Spinal cord (tissue), 10 donors: ENCODE data around the gene SSMEM1. TPM values are rescaled to one million over a fixed set of nuclear protein-coding genes. Genes with fewer than 3 reads are reported as not detected.
"Not testable (repeated sequence)": the region's sequence is repeated elsewhere in the genome, so short reads cannot be mapped to it uniquely, and the experiment has no call there.

Source experiments
- DNase-seq, 6 donors: peaks; one replicate each; pipeline versions ENCODE4 v3.0.0 to v3.0.0-alpha.2; 2013 to 2015; ENCODE audit warnings: low spot score in 6 of 6, low read depth in 4 of 6
- H3K27ac ChIP-seq: one replicate; pipeline ENCODE4 v1.5.1; 2013; ENCODE audit warnings: low read depth, low read length, control low read depth
- H3K27me3 ChIP-seq: one replicate; pipeline ENCODE4 v1.6.1; 2013; ENCODE audit warnings: low read length; ENCODE audit not compliant: control insufficient read depth, insufficient read depth
- H3K36me3 ChIP-seq: one replicate; pipeline ENCODE4 v1.6.1; 2013; ENCODE audit warnings: low read length; ENCODE audit not compliant: control insufficient read depth, insufficient read depth
- H3K4me1 ChIP-seq: one replicate; pipeline ENCODE4 v1.6.1; 2013; ENCODE audit warnings: low read length; ENCODE audit not compliant: control insufficient read depth, insufficient read depth
- H3K4me3 ChIP-seq: one replicate; pipeline ENCODE4 v1.5.1; 2013; ENCODE audit warnings: low read depth, low read length, control low read depth
- H3K9me3 ChIP-seq: one replicate; pipeline ENCODE4 v1.6.1; 2013; ENCODE audit warnings: low read length; ENCODE audit not compliant: control insufficient read depth, insufficient read depth
- WGBS: methylation state at CpG from one replicate; pipeline ENCODE4 v1.1.5; 2013; ENCODE audit warnings: missing lambda C conversion rate; ENCODE audit not compliant: insufficient coverage; 5-methylcytosine and 5-hydroxymethylcytosine counted together
- polyA plus RNA-seq, 2 donors: library from polyadenylated mRNA; unstranded; fragments of 120-200 nt; gene quantifications; one replicate each; pipeline ENCODE4 v1.2.1, GENCODE V29; 2013; ENCODE audit not compliant: insufficient read length in 2 of 2
- total RNA-seq, 2 donors: library from RNA; depleted of rRNA in 1 of 2; stranded (reverse); fragments of 120-200 nt in 1 of 2; fragments of >200 nt in 1 of 2; gene quantifications; one replicate each; pipeline versions ENCODE4 v1.2.3 to v1.2.4, GENCODE V29; 2013 to 2014
- donor health status: healthy.

Gene SSMEM1
- total and polyA plus RNA-seq, 4 donors, result not detected

GRCh38 chr7:130224923-130225322 lies 17.3 kb downstream of the SSMEM1 start:
- H3K27ac ChIP-seq, H3K9me3 ChIP-seq, H3K4me1 ChIP-seq, H3K36me3 ChIP-seq, H3K27me3 ChIP-seq, DNase-seq, H3K4me3 ChIP-seq: not testable (repeated sequence)
- WGBS, result 86% methylated on average over 2 of the region's 3 CpGs

DNA sequence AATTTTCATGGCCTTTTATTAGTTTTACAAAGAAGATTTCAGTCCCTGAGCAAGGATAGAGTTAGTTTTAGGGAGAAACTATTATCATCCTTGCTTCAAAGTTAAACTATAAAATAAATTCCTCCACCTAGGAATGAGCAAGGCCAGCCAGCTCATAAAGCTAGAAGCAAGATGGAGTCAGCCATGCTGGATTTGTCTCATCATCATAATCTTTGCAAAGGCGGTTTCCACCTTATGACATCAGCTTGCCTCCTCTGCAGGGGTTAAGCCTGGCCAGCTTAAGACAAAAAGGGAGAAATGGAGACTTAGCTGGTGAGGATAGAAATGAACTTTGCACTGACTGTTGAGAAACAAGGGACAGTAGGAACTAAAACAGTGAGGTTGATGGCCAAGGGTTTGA lies 18.7 kb downstream of the SSMEM1 start:
- H3K27ac ChIP-seq, result no peak overlapping the region

DNA sequence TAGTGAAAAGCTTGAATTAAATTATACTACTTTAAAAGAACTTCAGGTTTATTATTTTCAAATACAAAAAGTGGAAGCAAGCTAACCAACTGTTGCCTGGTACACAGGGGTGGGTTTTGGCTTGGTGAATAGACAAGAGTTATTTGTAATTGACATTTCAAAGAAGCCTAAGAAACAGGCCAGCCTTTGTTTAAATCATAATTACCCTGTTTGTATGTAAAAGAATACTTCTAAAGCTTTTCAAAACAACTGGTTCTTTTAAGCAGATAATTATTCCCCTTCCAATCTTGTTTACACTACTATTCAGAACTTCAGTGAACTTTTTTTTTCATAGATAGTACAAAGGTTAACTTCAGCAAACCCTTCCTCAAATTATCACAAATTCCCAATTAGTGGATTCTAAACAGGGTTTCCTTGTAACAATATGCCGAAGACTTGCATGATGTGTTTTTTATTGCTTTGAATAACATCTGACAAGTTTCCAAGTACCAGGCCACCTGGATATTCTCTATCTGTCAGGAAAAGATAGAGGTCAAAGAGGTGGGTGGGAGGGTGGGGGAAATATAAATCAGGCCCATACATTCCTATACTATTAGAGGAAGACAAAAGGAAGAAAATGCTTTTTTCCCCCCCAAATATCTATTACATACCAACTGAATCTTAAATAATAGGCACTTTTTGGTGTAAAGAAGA lies 20.4 kb downstream of the SSMEM1 start:
- no peaks in the 10 kb centered on the region for H3K27me3 ChIP-seq
- H3K4me3 ChIP-seq, result no peak overlapping the region
- DNase-seq, result peak in 3 of 6 donors; percentile 17 to 55 (median 39)
- peaks cover 10% of the 10 kb centered on the region for H3K4me1 ChIP-seq
- no peaks in the 10 kb centered on the region for H3K9me3 ChIP-seq
- peak overlapping the region; percentile 64 for H3K27ac ChIP-seq
- H3K36me3 ChIP-seq, result no peaks in the 10 kb centered on the region
- WGBS, result no CpG with 5 or more reads among the region's 1 CpG

More for the DNA sequence above, 18.7 kb downstream of the SSMEM1 start:
- 100% methylated on average over 1 of the region's 1 CpG for WGBS
- no peak for DNase-seq
- H3K27me3 ChIP-seq, result no peaks in the 10 kb centered on the region
- no peaks in the 10 kb centered on the region for H3K9me3 ChIP-seq
- H3K36me3 ChIP-seq, result no peaks in the 10 kb centered on the region
- H3K4me3 ChIP-seq, result no peak overlapping the region
- no peaks in the 10 kb centered on the region for H3K4me1 ChIP-seq

DNA sequence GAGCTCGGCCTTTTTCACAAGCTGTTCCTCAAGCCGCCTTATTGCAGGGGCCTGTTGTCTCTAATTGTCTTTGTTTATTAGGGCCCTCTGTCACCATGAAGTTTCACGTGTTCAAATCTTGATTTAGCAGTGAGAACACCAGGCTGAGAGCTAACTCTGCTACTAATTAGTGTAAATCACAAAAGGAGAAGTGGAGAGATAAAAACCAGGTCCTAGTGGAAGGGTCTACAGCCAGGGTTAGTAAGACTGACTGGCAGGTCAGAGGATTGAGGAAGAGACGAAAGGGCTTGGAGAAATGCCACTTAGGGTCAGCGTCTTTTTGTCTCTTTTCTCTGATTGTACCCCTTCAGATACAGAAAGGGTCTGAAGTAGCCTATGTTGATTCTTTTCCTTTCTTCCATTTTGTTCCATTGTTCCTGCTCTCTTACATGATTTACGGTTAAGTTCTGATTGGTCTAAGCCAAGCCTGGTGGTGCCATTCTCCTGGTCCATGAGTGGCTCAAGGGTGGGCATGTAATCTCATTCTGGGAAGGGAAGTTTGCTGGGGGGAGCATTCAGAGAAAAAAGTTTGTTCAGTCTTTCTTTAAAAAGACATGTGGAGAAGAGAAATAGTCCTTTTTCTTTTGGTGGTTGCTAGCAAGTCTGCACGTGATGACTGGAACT lies 21.3 kb downstream of the SSMEM1 start:
- Histone ChIP-seq H3K4me3 (no peak overlapping the region), H3K27me3 (no peaks in the 10 kb centered on the region), H3K9me3 (no peaks in the 10 kb centered on the region), H3K4me1 (peaks cover 10% of the 10 kb centered on the region), H3K27ac (no peak overlapping the region), H3K36me3 (no peaks in the 10 kb centered on the region)
- 75% methylated on average over 2 of the region's 7 CpGs for WGBS
- DNase-seq, result peak in 1 of 6 donors; percentile 6

- H3K9me3 ChIP-seq, H3K36me3 ChIP-seq, H3K4me1 ChIP-seq, H3K27ac ChIP-seq, H3K27me3 ChIP-seq, DNase-seq, H3K4me3 ChIP-seq: not testable (repeated sequence)
- 98% methylated on average over 21 of the region's 28 CpGs for WGBS
Observed at GRCh38 chr7:130229981-130230380, 22.3 kb downstream of the SSMEM1 start.

GRCh38 chr7:130231792-130232191 lies 24.1 kb downstream of the SSMEM1 start:
- H3K36me3 ChIP-seq, result no peaks in the 10 kb centered on the region
- no peaks in the 10 kb centered on the region for H3K9me3 ChIP-seq
- DNase-seq, result no peak
- no peak overlapping the region for H3K4me3 ChIP-seq
- no peak overlapping the region for H3K27ac ChIP-seq
- H3K4me1 ChIP-seq, result peaks cover 10% of the 10 kb centered on the region
- WGBS, result 59% methylated on average over 6 of the region's 6 CpGs
- H3K27me3 ChIP-seq, result no peaks in the 10 kb centered on the region

DNA sequence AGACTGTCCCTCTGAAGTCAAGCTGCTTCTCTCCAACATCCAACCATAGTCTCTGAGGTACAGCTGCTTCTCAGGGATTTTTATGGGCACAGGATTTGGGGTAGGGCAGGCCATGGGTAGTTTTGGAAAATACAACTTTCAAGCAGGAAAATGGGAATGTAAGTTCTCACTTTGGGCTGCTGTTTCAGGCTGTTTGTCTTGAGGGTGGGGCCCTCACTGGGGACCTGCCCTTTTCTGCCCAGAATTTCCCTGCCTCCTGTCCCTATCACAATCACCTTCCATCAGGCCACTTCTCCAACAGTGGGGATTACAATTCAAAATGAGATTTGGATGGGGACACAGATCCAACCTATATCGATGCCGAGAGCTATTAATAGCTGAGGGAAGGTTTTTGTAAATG lies 24.5 kb downstream of the SSMEM1 start:
- no CpG with 5 or more reads among the region's 2 CpGs for WGBS
- Histone ChIP-seq H3K4me1 (peaks cover 10% of the 10 kb centered on the region), H3K27me3 (no peaks in the 10 kb centered on the region), H3K4me3 (no peak overlapping the region), H3K36me3 (no peaks in the 10 kb centered on the region), H3K9me3 (no peaks in the 10 kb centered on the region), H3K27ac (no peak overlapping the region)
- no peak for DNase-seq

DNA sequence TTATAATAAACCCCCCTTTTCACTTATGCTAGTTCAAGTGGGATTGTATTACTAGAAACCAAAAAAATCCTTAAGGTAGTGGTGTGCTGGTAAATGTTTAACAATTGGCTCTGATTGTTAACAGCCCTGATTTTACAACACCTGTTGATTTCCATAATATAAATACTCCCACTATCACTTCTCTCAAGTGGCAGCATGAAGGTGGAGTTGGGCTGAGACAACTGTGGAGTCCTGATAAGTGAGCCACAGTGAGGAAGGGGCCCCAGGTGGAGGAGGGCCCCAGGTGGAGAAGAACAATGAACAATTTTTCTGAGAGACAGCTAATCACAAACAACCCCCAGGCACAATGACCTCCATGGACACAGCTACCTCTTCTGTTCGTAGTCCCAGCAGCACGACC lies 26.4 kb downstream of the SSMEM1 start:
- Histone ChIP-seq H3K27ac (no peak overlapping the region), H3K36me3 (no peaks in the 10 kb centered on the region), H3K27me3 (no peaks in the 10 kb centered on the region), H3K4me1 (peaks cover 10% of the 10 kb centered on the region), H3K9me3 (no peaks in the 10 kb centered on the region), H3K4me3 (no peak overlapping the region)
- no peak for DNase-seq
- WGBS, result 88% methylated on average over 2 of the region's 2 CpGs

- not testable (repeated sequence) for H3K4me3 ChIP-seq, H3K9me3 ChIP-seq, H3K4me1 ChIP-seq, H3K36me3 ChIP-seq, DNase-seq, H3K27me3 ChIP-seq, H3K27ac ChIP-seq
- 92% methylated on average over 4 of the region's 4 CpGs for WGBS
Observed at GRCh38 chr7:130236361-130236760, 28.7 kb downstream of the SSMEM1 start.

DNA sequence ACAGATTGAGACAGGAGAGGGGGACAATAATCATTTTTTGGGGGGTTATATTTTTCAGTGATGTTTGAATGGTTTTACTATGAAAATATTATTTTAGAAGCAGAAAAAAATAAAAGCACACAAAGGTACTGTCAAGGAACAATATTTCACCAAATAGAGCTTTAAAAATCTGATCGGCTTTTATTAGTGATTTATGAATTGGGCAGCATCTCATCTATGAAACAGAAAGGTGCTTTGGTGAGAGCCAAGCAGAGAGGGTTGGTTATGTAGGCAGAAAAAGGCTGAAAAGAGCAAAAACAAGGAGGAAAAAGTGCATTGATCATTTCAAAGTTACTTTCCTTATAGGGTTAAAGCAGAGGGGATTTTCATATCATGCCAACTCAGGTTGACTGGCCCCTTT lies 32.6 kb downstream of the SSMEM1 start:
- DNase-seq, result no peak
- Histone ChIP-seq H3K36me3 (no peaks in the 10 kb centered on the region), H3K4me1 (no peaks in the 10 kb centered on the region), H3K27ac (no peak overlapping the region), H3K27me3 (no peaks in the 10 kb centered on the region), H3K4me3 (no peak overlapping the region), H3K9me3 (no peaks in the 10 kb centered on the region)
- WGBS, result no CpG with 5 or more reads among the region's 1 CpG
